ENCODE data around the gene KCNAB1. TPM values are rescaled to one million over a fixed set of nuclear protein-coding genes. Genes with fewer than 3 reads are reported as not detected.

KCNAB1 gene
- total RNA-seq, 1 experiment from 2014 or later = 1.4 TPM

- no peaks in the 10 kb centered on the region for H3K36me3 ChIP-seq (ENCODE audit: low read depth)
- H2AFZ ChIP-seq = no peak overlapping the region
- no peak overlapping the region for H3K4me2 ChIP-seq
- no peak overlapping the region for H3K4me3 ChIP-seq
- intact Hi-C loops (cut with micrococcal nuclease; ENCODE audit: unreplicated experiment) = loop anchor here (10.0 kb wide), 1 partner anchor 116 kb away; no protein-coding TSS in a partner anchor
- no peaks in the 10 kb centered on the region for H3F3A ChIP-seq (ENCODE audit: insufficient read depth, low read depth)
- H3K27ac ChIP-seq = no peak overlapping the region
- ChIA-PET CTCF (interaction anchor here (0.6 kb wide), 1 partner anchor 82 kb away, joined by 3 read pairs; no protein-coding TSS in a partner anchor), POLR2A (ENCODE audit: unreplicated experiment) (no interaction called here)
- no peaks in the 10 kb centered on the region for H3K9me3 ChIP-seq (ENCODE audit: insufficient read depth, low read depth)
- peaks cover 9% of the 10 kb centered on the region; the same call in 1 of the 2 replicates for H3K27me3 ChIP-seq (ENCODE audit: insufficient read depth, low read depth)
- TF ChIP-seq EZH2 (IDR thresholded peaks at IDR 0.05; ENCODE audit: low read depth) = no peak
- TF ChIP-seq CTCF (conservative IDR thresholded peaks at IDR 0.05) = no peak
- H4K20me1 ChIP-seq (ENCODE audit: insufficient read depth) = no peaks in the 10 kb centered on the region
- DNase-seq = no peak
- no peaks in the 10 kb centered on the region for H3K9me2 ChIP-seq (ENCODE audit: insufficient read depth)
- H3K4me1 ChIP-seq (replicated peaks; ENCODE audit: insufficient read depth) = no peaks in the 10 kb centered on the region
- BruUV-seq (replicated peaks) = no TSS peak
- no peaks in the 10 kb centered on the region for H3K79me2 ChIP-seq (ENCODE audit: low read depth)
Measured at GRCh38 chr3:156388497-156389448, 268.4 kb downstream of the KCNAB1 start.

GRCh38 chr3:156389449-156389950, 269.1 kb downstream of the KCNAB1 start:
- H3K4me1 ChIP-seq (replicated peaks; ENCODE audit: insufficient read depth) = no peaks in the 10 kb centered on the region
- intact Hi-C loops (cut with micrococcal nuclease; ENCODE audit: unreplicated experiment) = loop anchor here (10.0 kb wide), 1 partner anchor 115 kb away; no protein-coding TSS in a partner anchor
- H3K27me3 ChIP-seq (ENCODE audit: insufficient read depth, low read depth) = peaks cover 4% of the 10 kb centered on the region; the same call in 1 of the 2 replicates
- no peaks in the 10 kb centered on the region for H3K9me2 ChIP-seq (ENCODE audit: insufficient read depth)
- ChIA-PET CTCF (no interaction called here), POLR2A (ENCODE audit: unreplicated experiment) (interaction anchor here (0.5 kb wide), 1 partner anchor 13 kb away, joined by 13 read pairs; no protein-coding TSS in a partner anchor)
- no peak overlapping the region for H2AFZ ChIP-seq
- H3K36me3 ChIP-seq (ENCODE audit: low read depth) = no peaks in the 10 kb centered on the region
- no peak overlapping the region for H3K4me3 ChIP-seq
- BruUV-seq (replicated peaks) = no TSS peak
- no peaks in the 10 kb centered on the region for H3K79me2 ChIP-seq (ENCODE audit: low read depth)
- H3F3A ChIP-seq (ENCODE audit: insufficient read depth, low read depth) = no peaks in the 10 kb centered on the region
- no peak for DNase-seq
- H4K20me1 ChIP-seq (ENCODE audit: insufficient read depth) = no peaks in the 10 kb centered on the region
- H3K9me3 ChIP-seq (ENCODE audit: insufficient read depth, low read depth) = no peaks in the 10 kb centered on the region
- no peak overlapping the region for H3K4me2 ChIP-seq
- no peak overlapping the region for H3K27ac ChIP-seq
- TF ChIP-seq EZH2 (IDR thresholded peaks at IDR 0.05; ENCODE audit: low read depth) (no peak), CTCF (conservative IDR thresholded peaks at IDR 0.05) (no peak)

GRCh38 chr3:156390846-156391245, 270.5 kb downstream of the KCNAB1 start:
- Histone ChIP-seq H4K20me1 (ENCODE audit: insufficient read depth) (no peaks in the 10 kb centered on the region), H3K9me3 (ENCODE audit: insufficient read depth, low read depth) (no peaks in the 10 kb centered on the region), H3K4me1 (replicated peaks; ENCODE audit: insufficient read depth) (no peaks in the 10 kb centered on the region), H3K4me3 (no peak overlapping the region), H3K27ac (no peak overlapping the region), H3K9me2 (ENCODE audit: insufficient read depth) (no peaks in the 10 kb centered on the region), H3K36me3 (ENCODE audit: low read depth) (no peaks in the 10 kb centered on the region), H3K27me3 (ENCODE audit: insufficient read depth, low read depth) (no peaks in the 10 kb centered on the region), H2AFZ (no peak overlapping the region), H3F3A (ENCODE audit: insufficient read depth, low read depth) (no peaks in the 10 kb centered on the region), H3K4me2 (no peak overlapping the region), H3K79me2 (ENCODE audit: low read depth) (no peaks in the 10 kb centered on the region)
- POLR2A ChIA-PET (ENCODE audit: unreplicated experiment) = no interaction called here
- intact Hi-C loops (cut with micrococcal nuclease; ENCODE audit: unreplicated experiment) = no loop called here
- CTCF ChIA-PET = no interaction called here
- no TSS peak for BruUV-seq (replicated peaks)
- no peak for DNase-seq
- TF ChIP-seq EZH2 (IDR thresholded peaks at IDR 0.05; ENCODE audit: low read depth) = no peak
- TF ChIP-seq CTCF (conservative IDR thresholded peaks at IDR 0.05) = no peak

Data from PC-9 (cell line).